Raji (cell line): ENCODE data around the gene TRIM2.

Experiments
- POLR2A ChIP-seq: IDR thresholded peaks from 2 replicates; pipeline ENCODE4 v1.6.1; 2011; ENCODE audit warnings: low read depth, low read length, control low read depth; ENCODE audit not compliant: insufficient read depth

Gene TRIM2

DNA sequence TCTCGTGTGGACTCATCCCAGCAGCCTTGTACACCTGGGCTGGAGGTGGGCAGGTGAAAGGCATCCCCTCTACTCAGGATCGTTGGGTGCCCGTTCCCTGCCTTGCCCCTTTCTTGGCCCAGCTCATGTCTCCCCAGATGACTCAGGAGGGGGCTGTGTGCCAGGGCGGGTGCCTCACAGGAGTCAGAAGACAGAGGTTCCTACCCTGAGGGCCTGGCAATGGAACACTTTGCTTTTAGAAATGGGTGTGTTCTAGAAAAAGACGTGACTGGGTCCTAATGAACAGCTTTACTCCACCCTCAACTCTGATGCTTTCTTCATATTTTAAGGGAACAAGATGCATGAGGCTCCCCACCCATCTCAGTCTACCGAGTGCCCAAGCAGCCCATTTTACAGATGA lies 22.5 kb upstream of the TRIM2 start:
- no peak for TF ChIP-seq POLR2A

DNA sequence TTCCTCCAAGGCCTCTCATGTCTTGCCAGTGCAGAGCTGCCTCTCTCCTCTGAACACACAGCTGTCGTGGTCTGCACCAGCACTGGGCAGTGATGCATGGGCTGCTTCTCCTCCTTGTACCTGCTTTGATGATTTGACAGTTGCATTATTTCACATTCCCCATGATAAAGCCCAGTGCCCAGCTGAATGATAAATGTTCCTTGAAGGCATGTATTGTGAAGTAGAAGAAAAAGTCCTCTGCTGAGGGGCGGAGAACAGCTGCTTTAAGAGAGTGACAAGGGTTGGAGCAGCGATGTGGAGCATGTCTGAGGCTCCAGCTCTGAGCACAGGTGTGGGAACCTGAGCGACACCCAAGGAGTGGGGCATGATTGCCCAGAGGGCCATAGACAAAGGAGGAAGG lies 21.1 kb upstream of the TRIM2 start:
- TF ChIP-seq POLR2A: no peak

DNA sequence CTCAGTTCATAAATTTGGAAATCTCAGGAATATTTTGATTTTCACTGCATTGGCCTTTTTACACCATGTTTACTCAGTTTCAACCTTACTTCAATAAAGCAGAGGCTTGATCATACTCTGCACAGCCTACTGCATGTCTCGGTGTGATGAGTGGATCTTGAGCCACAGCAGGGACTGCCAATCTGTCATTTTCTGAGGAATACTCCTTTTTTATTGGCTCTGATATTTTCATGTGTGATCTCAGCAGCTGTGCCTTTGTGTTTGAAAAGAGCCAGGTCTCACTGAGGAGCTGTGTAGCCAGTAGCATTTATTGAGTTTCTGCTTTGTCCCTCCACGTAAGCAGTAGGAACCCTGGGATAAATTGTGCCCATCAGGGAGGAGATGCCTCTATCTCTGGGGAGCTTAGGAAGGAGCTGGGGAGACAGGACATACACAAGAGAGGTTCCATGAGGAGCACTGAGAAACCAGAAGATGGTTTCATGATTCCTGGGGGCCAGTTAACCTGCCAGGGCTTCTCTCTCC lies 18.9 kb upstream of the TRIM2 start:
- TF ChIP-seq POLR2A: no peak

DNA sequence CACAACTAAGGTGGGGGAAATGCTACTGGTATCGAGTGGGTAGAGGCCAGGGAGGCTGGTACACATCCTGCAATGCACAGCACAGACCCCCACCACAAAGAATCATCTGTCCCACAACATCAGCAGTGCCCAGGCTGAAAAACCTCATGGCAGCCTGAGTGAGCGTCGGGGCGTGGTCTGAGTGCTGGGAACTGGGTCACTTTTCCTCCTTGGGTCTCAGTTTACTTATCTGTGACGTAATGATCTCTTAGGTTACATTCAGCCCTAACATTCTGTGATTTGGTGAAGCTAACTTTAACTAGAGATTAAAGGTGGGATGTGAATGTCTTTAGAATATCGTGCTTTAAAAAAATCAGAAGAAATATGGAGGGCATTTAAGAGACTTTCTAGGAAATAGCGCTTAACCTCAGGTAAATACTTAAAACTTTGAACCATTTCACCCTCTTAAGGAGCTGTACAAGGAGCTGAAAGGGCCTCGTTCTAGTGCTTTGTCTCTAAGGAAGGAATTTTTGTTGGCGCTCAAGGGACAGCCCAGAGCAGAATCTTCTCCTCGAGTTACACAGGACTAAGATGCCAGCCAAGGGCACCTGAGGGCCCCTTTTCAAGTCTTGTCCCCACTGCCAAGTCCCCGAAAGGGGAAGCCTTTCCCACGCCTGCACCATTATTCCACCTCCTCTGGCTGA lies 18.1 kb upstream of the TRIM2 start:
- TF ChIP-seq POLR2A: no peak

DNA sequence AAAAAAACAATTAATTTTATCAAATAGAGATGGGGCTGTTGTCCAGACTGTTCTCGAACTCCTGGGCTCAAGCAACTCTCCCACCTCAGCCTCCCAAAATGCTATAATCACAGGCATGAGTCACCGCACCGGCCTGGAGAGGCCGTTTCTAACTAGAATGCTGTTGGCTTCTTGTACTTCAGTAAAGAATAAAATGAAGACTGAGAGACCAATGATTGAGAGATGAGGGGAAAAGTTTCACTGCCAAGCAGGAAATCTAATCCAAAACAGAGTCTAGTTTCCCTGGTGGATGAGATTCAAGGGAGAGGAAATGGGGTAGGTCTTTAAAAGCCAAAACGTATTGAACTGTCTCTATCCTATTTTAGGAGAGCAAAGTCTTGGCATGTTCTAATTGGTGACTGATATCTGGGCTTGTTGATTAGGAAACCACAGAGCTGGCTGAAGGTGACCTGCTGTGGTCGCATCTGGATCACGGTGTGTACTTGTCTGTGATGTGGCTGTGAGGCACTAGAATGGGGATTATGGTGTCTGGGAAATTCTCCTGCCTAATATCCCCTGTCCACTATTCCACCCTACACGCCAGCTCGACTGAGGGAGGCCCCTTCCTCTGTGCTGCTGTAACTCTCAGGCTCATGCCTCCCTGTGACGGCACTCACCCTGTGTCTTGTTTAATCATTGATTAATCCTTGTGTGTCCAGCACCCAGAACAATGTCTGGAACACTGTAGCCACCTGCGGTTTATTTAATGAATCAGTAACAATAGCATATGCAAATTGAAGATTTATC lies 15.0 kb upstream of the TRIM2 start:
- no peak for TF ChIP-seq POLR2A

DNA sequence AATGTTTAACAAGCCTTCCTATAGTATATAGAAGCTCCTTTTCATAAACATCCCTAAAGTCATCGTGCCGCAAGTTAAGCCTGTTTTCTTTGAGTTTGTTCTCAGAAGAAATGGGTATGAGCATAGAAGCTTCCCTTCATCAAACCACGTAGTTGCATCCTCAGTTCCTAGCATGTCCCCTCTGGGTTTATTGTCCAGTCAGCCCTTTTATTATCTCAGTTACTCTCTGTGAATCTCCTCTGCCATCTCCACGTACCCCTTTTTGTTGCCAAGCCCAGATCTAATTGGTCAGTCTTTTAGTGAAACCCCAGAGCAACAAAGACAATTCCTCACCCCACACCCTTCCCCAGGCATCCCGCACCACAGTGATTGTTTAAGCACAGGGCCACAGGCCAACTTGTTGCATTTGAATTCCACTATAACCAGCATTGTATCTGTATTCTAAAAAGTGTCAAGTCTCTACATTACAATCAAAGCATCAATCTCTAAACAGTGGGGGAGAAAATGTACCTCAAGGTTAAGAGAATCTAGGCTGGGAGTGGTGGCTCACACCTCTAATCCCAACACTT lies 12.4 kb upstream of the TRIM2 start:
- TF ChIP-seq POLR2A: no peak

DNA sequence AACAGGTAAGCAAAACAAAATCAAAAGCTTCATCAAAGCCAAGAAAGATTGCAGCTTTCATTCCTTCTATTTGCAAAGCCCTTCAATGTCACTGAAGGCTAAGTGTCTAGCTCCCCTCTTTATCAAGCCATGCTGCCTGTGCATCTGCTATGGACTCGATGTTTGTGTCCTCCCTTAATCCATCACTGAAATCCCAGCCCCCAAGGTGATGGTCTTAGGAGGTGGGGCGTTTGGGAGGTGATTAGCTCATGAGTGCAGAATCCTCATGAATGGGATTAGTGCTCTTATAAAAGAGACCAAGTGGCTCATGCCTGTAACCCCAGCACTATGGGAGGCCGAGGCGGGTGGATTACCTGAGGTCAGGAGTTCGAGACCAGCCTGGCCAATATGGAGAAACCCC lies 6.9 kb upstream of the TRIM2 start:
- TF ChIP-seq POLR2A: no peak

DNA sequence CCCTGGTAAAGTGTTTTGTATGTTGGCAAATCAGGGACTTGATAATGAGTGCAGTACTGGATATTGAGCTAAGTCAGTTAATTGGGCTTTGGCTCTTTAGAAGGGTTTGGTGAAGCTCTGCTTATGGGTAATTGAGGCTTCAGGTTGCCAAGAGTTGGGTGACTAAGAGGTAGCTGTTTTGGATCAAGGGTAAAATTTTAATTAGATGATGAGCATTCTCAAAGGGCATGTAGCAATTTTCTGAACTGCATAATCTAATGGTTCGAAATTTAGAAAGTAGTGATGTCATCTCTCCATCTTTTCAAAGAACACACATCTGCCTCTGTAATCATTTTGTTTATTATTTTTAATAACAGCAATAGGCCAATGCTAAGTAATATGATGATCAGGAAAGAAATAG lies 5.5 kb upstream of the TRIM2 start:
- no peak for TF ChIP-seq POLR2A

DNA sequence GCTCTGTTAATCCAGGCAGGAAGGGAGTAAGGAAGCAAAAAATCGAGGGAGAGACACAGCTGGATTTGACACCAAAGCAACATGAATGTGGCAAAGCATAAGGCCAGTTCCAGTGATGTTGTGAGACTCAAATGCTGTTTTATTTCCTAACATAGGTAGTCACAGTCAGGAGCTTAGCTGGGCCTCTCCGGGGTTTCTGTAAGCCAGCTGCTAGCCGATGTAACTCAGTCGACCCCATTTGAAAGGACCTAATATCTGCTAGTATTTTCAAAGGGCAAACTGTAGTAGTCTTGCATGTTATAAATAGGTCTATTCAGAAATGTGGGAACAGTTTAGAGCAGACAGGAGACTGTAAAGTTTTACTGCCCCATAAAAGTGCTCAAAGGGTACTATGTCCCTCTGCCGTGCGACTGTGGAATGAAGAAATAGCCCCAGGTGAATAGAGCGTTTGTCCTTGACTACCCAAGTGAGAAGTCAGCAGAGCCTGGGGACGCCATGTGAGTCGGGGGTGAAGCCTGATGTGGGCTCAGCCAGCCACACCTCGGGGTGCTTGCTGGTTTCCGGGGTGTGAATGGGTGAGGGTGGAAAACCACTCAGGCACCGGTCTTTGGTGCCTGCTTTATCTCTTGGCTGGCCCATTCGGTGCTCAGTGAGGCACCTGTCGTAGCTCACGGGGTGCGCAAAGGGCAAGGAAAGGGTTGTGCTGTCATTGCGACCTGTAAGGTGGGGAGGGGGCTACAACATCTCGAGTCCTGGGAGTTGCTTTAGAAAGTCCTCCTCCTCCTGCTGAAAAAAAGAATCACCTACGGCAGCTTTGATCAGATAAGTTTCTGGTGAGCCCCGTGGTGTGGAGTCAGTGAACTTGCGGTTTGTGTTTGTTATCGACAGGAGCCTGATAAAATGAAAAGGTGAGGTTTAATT lies 745 bp downstream of the TRIM2 start:
- no peak for TF ChIP-seq POLR2A

DNA sequence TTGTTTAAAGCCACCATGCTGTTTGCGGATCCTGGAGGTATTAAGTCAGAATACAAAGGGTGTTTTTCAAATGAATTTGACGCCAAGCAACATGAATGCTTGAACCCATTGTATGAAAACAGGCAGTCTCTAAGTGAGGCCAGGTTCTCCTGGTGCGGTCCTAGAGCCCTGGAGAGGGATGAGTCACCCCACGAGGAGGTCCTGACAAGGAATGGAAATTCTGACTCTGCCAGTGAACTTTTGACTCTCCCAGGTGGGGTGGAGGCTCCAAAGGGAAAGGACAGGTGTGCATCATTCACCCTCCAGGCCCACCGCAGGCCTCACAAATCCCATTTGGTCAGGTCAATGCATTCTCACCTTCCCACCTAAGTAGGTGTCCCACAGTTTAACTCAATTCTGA lies 1.5 kb downstream of the TRIM2 start:
- no peak for TF ChIP-seq POLR2A

DNA sequence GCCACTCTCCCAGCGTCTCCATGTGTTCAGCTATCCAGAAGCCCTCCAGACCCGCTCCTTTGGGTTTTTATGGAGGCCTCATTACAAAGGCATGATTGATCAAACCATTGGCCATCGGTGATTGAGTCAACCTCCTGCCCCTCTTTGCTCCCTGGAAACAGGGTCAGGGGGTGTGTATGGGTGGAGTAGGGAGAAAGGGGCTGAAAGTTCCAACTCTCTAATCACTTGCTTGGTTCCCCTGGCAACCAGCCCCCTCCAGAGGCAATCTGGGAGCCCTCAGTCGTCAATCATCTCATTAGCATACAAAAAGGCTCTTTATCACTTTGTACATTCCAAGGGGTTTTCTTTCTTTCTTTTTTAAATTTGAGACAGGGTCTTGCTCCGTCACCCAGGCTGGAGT lies 2.3 kb downstream of the TRIM2 start:
- TF ChIP-seq POLR2A: no peak

DNA sequence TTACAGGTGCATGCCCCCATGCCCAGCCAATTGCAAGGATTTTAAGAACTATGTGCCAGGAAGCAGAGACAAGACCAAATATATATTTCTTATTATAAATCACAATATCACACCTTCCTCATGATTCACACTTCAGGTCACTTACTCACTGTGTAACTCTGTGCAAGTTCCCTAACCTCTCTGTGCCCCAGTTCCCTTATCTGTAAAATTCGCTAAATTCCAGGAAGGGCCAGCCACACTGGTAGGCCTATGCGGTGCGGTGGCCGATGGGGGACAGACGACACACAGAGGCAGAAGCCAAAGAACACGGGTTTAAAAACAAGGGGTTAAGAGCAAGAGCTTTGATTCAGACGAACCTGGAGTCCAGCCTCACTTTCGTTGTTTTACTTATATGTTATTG lies 2.8 kb downstream of the TRIM2 start:
- TF ChIP-seq POLR2A: no peak

DNA sequence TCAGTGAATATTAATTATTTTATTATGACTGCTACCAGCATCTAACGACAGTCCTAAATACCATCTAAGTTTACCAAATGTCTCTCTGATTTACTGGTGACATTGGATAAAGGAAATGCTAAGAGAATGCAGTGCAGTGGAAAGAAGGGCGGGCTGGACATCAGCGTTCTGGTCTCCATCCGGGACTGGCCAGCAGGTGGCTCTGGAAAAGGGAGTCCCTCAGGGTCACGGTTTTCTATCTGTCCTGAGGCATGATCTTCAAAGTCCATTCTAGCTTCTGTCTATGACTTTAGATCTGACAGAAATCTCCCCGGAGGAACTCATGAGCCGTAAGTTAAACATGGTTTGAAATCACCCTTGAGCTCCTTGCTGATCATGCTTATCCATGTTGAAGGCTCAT lies 3.3 kb downstream of the TRIM2 start:
- no peak for TF ChIP-seq POLR2A

DNA sequence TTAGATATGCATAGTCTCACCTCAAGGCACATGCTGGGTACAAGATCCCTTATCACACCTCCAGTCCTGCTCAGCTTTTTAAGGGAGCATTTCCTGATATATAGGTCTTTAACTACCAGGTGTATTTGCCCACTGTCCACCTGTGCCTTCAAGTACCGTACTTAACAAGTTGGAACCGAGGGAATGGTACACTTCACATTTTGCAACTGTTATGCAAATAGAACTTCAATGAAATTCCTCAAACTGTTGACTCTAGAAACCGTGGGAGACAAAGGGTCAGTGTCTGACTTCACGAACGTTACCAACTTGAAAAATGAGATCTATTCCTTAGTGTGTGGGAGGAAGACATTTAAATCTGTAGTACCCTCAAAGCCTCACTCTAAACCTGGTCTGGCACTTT lies 5.2 kb downstream of the TRIM2 start:
- TF ChIP-seq POLR2A: no peak

DNA sequence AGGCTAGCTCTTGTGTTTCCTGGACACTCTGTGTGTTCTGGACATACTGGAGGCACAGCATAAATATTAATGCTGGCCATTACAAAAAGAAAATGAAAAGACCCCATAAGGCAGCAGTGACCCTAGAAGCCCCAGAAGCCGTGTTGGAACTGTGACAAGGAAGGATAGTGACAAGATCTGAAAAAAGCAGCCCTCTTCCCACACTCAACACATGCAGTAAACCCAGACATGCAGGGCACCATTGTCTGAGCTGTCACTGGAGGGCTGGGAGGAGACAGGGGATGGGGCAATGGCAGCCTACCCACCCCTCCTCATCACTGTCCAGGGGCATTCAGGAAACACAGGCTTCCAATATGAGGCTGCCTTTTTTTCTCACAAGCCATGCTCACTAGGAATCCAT lies 6.5 kb downstream of the TRIM2 start:
- TF ChIP-seq POLR2A: no peak
